Uterus (tissue), 2 donors: Measurements from ENCODE around the gene CCDC169.

Source experiments
- POLR2A ChIP-seq, 2 donors: fragments of 450-650 bp; IDR thresholded peaks; one replicate each; pipeline ENCODE4 v1.6.1; 2016; ENCODE audit warnings: antibody characterized with exemption in 2 of 2, mild to moderate bottlenecking in 1 of 2, moderate library complexity in 1 of 2
- TF ChIP-seq, protein P1 (sequence below), 4 experiments: fragments of 200-600 bp in 2 of 4; fragments of 450-650 bp in 2 of 4; sonication (generic) in 2 of 4; IDR thresholded peaks; one replicate each; pipeline ENCODE4 v1.5.1; 2016 to 2019; ENCODE audit warnings: antibody characterized with exemption in 4 of 4, mild to moderate bottlenecking in 2 of 4, moderate library complexity in 1 of 4

GRCh38 chr13:36343766-36344165 lies 46.2 kb upstream of the CCDC169 start:
- TF ChIP-seq, protein P1, sequence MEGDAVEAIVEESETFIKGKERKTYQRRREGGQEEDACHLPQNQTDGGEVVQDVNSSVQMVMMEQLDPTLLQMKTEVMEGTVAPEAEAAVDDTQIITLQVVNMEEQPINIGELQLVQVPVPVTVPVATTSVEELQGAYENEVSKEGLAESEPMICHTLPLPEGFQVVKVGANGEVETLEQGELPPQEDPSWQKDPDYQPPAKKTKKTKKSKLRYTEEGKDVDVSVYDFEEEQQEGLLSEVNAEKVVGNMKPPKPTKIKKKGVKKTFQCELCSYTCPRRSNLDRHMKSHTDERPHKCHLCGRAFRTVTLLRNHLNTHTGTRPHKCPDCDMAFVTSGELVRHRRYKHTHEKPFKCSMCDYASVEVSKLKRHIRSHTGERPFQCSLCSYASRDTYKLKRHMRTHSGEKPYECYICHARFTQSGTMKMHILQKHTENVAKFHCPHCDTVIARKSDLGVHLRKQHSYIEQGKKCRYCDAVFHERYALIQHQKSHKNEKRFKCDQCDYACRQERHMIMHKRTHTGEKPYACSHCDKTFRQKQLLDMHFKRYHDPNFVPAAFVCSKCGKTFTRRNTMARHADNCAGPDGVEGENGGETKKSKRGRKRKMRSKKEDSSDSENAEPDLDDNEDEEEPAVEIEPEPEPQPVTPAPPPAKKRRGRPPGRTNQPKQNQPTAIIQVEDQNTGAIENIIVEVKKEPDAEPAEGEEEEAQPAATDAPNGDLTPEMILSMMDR (IDR thresholded peaks at IDR 0.05), result no peak
- TF ChIP-seq POLR2A (IDR thresholded peaks at IDR 0.05), result no peak
